NCI-H2196 (cell line): Measurements from ENCODE around the gene CNNM4.
A peak's percentile ranks its signal among the peaks of the same experiment; 100 is the strongest.

Experiments used
- DNase-seq: peaks from one replicate; lab custom pipeline; 2025; ENCODE audit not compliant: unreplicated experiment; lab: John Stamatoyannopoulos, UW

The CNNM4 gene

GRCh38 chr2:96856776-96857666 lies 96.3 kb downstream of the CNNM4 start:
- DNase-seq = no peak

GRCh38 chr2:96857667-96858372 lies 97.1 kb downstream of the CNNM4 start, which contains the start of gene ANKRD39:
Gene ANKRD39, minus strand, starts transcription at chr2:96858016. Its CDS starts 29 bp downstream, at chr2:96857987.
- peak; percentile 98 for DNase-seq

GRCh38 chr2:96859099-96859649 lies 98.5 kb downstream of the CNNM4 start:
- DNase-seq = no peak

DNA sequence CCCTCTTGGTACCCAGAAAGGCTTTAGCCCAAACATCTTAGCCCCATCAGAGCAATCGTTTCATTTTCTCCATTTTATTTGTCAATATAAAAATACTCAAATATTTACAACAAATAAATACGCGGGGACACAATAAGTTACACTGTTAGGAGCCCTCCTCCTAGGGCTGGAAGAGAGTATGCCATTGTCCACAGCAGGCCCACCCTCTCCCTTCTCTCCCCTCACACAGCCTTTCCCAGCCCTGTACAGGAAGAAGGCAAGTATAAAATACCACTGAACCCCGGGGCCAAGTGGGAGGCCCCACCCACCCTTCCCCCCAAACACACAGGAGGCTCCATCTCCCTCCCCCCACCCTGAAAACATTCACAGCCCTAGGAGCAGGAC lies 99.0 kb downstream of the CNNM4 start:
- no peak for DNase-seq

GRCh38 chr2:96860065-96861029 lies 99.6 kb downstream of the CNNM4 start:
- no peak for DNase-seq

DNA sequence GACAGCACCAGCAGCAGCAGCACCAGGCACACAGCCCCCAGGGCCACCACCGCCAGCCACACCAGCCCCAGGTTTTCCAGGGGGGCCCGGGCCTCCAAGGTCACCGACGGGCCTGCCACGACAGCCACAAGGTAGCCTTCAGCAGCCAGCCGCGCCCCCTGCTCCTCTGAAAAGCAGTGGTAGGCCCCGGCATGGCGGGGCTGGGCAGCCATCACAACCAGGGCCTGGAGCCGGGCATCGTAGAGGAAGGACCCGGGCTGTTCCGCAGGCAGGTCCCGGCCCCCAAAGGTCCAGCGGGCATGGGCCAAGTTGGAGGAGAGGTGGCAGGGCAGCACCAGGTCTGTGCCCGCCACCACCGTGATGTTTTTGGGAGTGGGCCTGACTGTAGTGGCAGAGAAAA lies 100.4 kb downstream of the CNNM4 start:
- DNase-seq = no peak
